Spleen (tissue), 11 donors: ENCODE results near the gene RETREG2. TPM values are rescaled to one million over a fixed set of nuclear protein-coding genes. Genes with fewer than 3 reads are reported as not detected.
A peak's percentile ranks its signal among the peaks of the same experiment; 100 is the strongest.

Source experiments
- DNase-seq: peaks from one replicate; pipeline ENCODE4 v3.0.0-alpha.2; 2020
- H3K27ac ChIP-seq, 8 donors: fragments of 200-600 bp; sonication (generic) in 7 of 8; 1 replicate in 4 of 8; 2 replicates in 4 of 8; pipeline versions ENCODE4 v1.5.0 to v1.8.0; 2016 to 2021; ENCODE audit warnings: inconsistent platforms in 4 of 8, mild to moderate bottlenecking in 4 of 8, moderate library complexity in 1 of 8
- H3K27me3 ChIP-seq, 7 donors: fragments of 200-600 bp; sonication (generic) in 6 of 7; replicated peaks in 1 of 7; 1 replicate in 4 of 7; 2 replicates in 3 of 7; pipeline versions ENCODE4 v1.5.0 to v1.8.0; 2016 to 2021; ENCODE audit warnings: inconsistent platforms in 3 of 7, mild to moderate bottlenecking in 1 of 7
- H3K36me3 ChIP-seq, 6 donors: fragments of 200-600 bp; sonication (generic) in 5 of 6; 1 replicate in 4 of 6; 2 replicates in 2 of 6; pipeline versions ENCODE4 v1.5.0 to v1.8.0; 2016 to 2021; ENCODE audit warnings: inconsistent platforms in 2 of 6
- H3K4me1 ChIP-seq, 6 donors: fragments of 200-600 bp; sonication (generic) in 5 of 6; 1 replicate in 3 of 6; 2 replicates in 3 of 6; pipeline versions ENCODE4 v1.5.0 to v1.8.0; 2016 to 2021; ENCODE audit warnings: inconsistent platforms in 3 of 6
- H3K4me3 ChIP-seq, 8 donors: fragments of 200-600 bp; sonication (generic) in 7 of 8; 1 replicate in 4 of 8; 2 replicates in 4 of 8; pipeline versions ENCODE4 v1.5.0 to v1.8.0; 2016 to 2021; ENCODE audit warnings: inconsistent platforms in 4 of 8, mild to moderate bottlenecking in 4 of 8, moderate library complexity in 2 of 8
- H3K9me3 ChIP-seq, 8 donors: fragments of 200-600 bp; sonication (generic) in 7 of 8; 1 replicate in 4 of 8; 2 replicates in 4 of 8; pipeline versions ENCODE4 v1.5.0 to v1.8.0; 2016 to 2021; ENCODE audit warnings: inconsistent platforms in 4 of 8
- CTCF ChIP-seq, 11 experiments: fragments of 200-600 bp in 7 of 11; fragments of 450-650 bp in 4 of 11; sonication (generic) in 4 of 11; IDR thresholded peaks in 8 of 11; conservative IDR thresholded peaks in 3 of 11; 1 replicate in 7 of 11; 2 replicates in 4 of 11; pipeline versions ENCODE4 v1.4.0 to v1.8.0; 2016 to 2021; ENCODE audit warnings: antibody characterized with exemption in 11 of 11, inconsistent platforms in 4 of 11, mild to moderate bottlenecking in 1 of 11
- POLR2A ChIP-seq, 3 donors: fragments of 450-650 bp; IDR thresholded peaks; one replicate each; pipeline ENCODE4 v1.5.1; 2017; ENCODE audit warnings: antibody characterized with exemption in 3 of 3, mild to moderate bottlenecking in 1 of 3
- POLR2AphosphoS5 ChIP-seq, 3 donors: sonication (generic); formaldehyde crosslinking; IDR thresholded peaks; one replicate each; pipeline ENCODE4 v1.5.1; 2017; ENCODE audit warnings: antibody characterized with exemption in 3 of 3
- WGBS, 5 donors: extraction: QIAGEN DNeasy Blood & Tissue Kit in 3 of 5; methylation state at CpG; one replicate each; pipeline versions ENCODE4 v1.1.5 to v1.1.7; 2013 to 2018; 5-methylcytosine and 5-hydroxymethylcytosine counted together
- intact Hi-C: fragments of 100-400 bp; cut with DNase I; formaldehyde crosslinking; loops from one replicate; pipeline ENCODE4 v1.15.0; 2023; ENCODE audit warnings: low total_unique reads
- polyA plus RNA-seq, 3 donors: library from polyadenylated mRNA; stranded (reverse); fragments of 200-250 nt; gene quantifications; one replicate each; pipeline ENCODE4 v1.2.1, GENCODE V29; 2013
- total RNA-seq, 7 donors: library from RNA; depleted of rRNA in 3 of 7; stranded (reverse); fragments of >200 nt in 3 of 7; fragmentation: NEBNext Ultra II Directional in 4 of 7; extraction: Animal tissue kit (Norgen Biotek cat#: 25700) in 4 of 7; gene quantifications; one replicate each; pipeline versions ENCODE4 v1.1.0 to v1.2.1, GENCODE V29; 2016 to 2021
- donor health status: healthy with polysubstance abuse.
- donor health status: DM: no; HTN: no; CAD: no; lungs with moderate emphysema.
- donor health status: DM: no; HTN: no; CAD: no.
- donor health status: Bipolar disorder and iron deficiency.
- donor health status: healthy.
- donor health status: DM: no; HTN: no; CAD: no.
- donor health status: DM: yes; HTN: yes; CAD: no.

The RETREG2 gene
- total and polyA plus RNA-seq, 10 donors: 30.0 to 101 (median 71.4) TPM

GRCh38 chr2:219219784-219220532 is 41.9 kb downstream of the RETREG2 start:
- DNase-seq: peak; percentile 70
- intact Hi-C loops: no loop called here
- H3K4me1 ChIP-seq: peaks cover 23 to 62% (median 33%) of the 10 kb centered on the region in 6 donors
- WGBS, 5 donors: 90 to 94% (median 94%) methylated on average over 16 to 18 of the region's 18 CpGs
- H3K27ac ChIP-seq: peak overlapping the region in 1 of 8 donors; percentile 90
- H3K27me3 ChIP-seq: no peaks in the 10 kb centered on the region
- H3K36me3 ChIP-seq: peaks cover 0 to 71% (median 53%) of the 10 kb centered on the region in 6 donors
- H3K4me3 ChIP-seq: peak overlapping the region in 1 of 8 donors; percentile 53
- peak in 1 of 3 donors; percentile 46 for TF ChIP-seq POLR2AphosphoS5 (IDR thresholded peaks at IDR 0.05)
- no peak for TF ChIP-seq CTCF (IDR thresholded peaks at IDR 0.05 in 8 of 11, conservative IDR thresholded peaks at IDR 0.05 in 3 of 11)
- TF ChIP-seq POLR2A (IDR thresholded peaks at IDR 0.05): no peak
- no peaks in the 10 kb centered on the region for H3K9me3 ChIP-seq

- no peak overlapping the region for H3K4me3 ChIP-seq
- H3K27me3 ChIP-seq: no peaks in the 10 kb centered on the region
- DNase-seq: no peak
- intact Hi-C loops: no loop called here
- no peak overlapping the region for H3K27ac ChIP-seq
- TF ChIP-seq POLR2AphosphoS5 (IDR thresholded peaks at IDR 0.05): no peak
- 89 to 92% (median 91%) methylated on average over 19 of the region's 19 CpGs for WGBS, 5 donors
- peaks cover 0 to 71% (median 61%) of the 10 kb centered on the region in 6 donors for H3K36me3 ChIP-seq
- H3K9me3 ChIP-seq: no peaks in the 10 kb centered on the region
- H3K4me1 ChIP-seq: peaks cover 23 to 71% (median 41%) of the 10 kb centered on the region in 6 donors
These were observed 42.8 kb downstream of the RETREG2 start for GRCh38 chr2:219220652-219221402.

- DNase-seq: peak; percentile 71
- Histone ChIP-seq H3K9me3 (no peaks in the 10 kb centered on the region), H3K27ac (no peak overlapping the region), H3K27me3 (no peaks in the 10 kb centered on the region), H3K4me1 (peaks cover 23 to 76% (median 46%) of the 10 kb centered on the region in 6 donors), H3K4me3 (no peak overlapping the region), H3K36me3 (peaks cover 0 to 78% (median 68%) of the 10 kb centered on the region in 6 donors)
- TF ChIP-seq CTCF (IDR thresholded peaks at IDR 0.05 in 8 of 11, conservative IDR thresholded peaks at IDR 0.05 in 3 of 11) (no peak), POLR2A (IDR thresholded peaks at IDR 0.05) (no peak), POLR2AphosphoS5 (IDR thresholded peaks at IDR 0.05) (peak in 1 of 3 donors; percentile 30)
- 93 to 97% (median 95%) methylated on average over 11 to 16 of the region's 16 CpGs for WGBS, 5 donors
- intact Hi-C loops: no loop called here
These were observed 44.0 kb downstream of the RETREG2 start for GRCh38 chr2:219221957-219222518.

- Histone ChIP-seq H3K27me3 (no peaks in the 10 kb centered on the region), H3K27ac (no peak overlapping the region), H3K4me3 (no peak overlapping the region), H3K9me3 (no peaks in the 10 kb centered on the region), H3K36me3 (peaks cover 0 to 86% (median 68%) of the 10 kb centered on the region in 6 donors), H3K4me1 (peaks cover 20 to 76% (median 45%) of the 10 kb centered on the region in 6 donors)
- WGBS, 5 donors: 91 to 95% (median 92%) methylated on average over 27 to 31 of the region's 31 CpGs
- DNase-seq: no peak
- intact Hi-C loops: no loop called here
- no peak for TF ChIP-seq POLR2A (IDR thresholded peaks at IDR 0.05)
- TF ChIP-seq POLR2AphosphoS5 (IDR thresholded peaks at IDR 0.05): no peak
- no peak for TF ChIP-seq CTCF (IDR thresholded peaks at IDR 0.05 in 8 of 11, conservative IDR thresholded peaks at IDR 0.05 in 3 of 11)
These were observed 45.9 kb downstream of the RETREG2 start for GRCh38 chr2:219223831-219224610.
